HCT116 (cell line): ENCODE results near the gene ACER3. TPM values are rescaled to one million over a fixed set of nuclear protein-coding genes. Genes with fewer than 3 reads are reported as not detected.

Source experiments
- ATAC-seq: fragments of 200-7000 bp; cut with Tn5 transposase; 2 replicates; pipeline ENCODE4 v1.9.1; 2020; ENCODE audit warnings: mild to moderate bottlenecking, moderate library complexity
- Bru-seq: library from RNA; stranded (reverse); fragments of 400-500 nt; gene quantifications from one replicate; lab custom pipeline; 2021; lab: Mats Ljungman, UMichigan
- BruChase-seq, 2 experiments: library from RNA; stranded (reverse); fragments of 400-500 nt; gene quantifications; one replicate each; lab custom pipeline; 2021; lab: Mats Ljungman, UMichigan
- BruUV-seq: library from RNA; stranded (reverse); fragments of 400-500 nt; replicated peaks from 2 replicates; lab custom pipeline; 2021; lab: Mats Ljungman, UMichigan
- CTCF ChIA-PET: fragments of 300-600 bp; sonication (Branson Sonifier 250); formaldehyde crosslinking; loops from one replicate; lab custom pipeline; 2021; ENCODE audit warnings: antibody characterized with exemption; lab: Charles Lee
- POLR2A ChIA-PET: fragments of 300-600, 350-600 bp; sonication (Branson Sonifier 250); formaldehyde crosslinking; loops from one replicate; lab custom pipeline; 2021; ENCODE audit warnings: antibody characterized with exemption; lab: Charles Lee
- RAD21 ChIA-PET, 2 experiments: fragments of 300-600 bp; sonication (Branson Sonifier 250); formaldehyde crosslinking; loops; one replicate each; lab custom pipeline; 2023; ENCODE audit warnings: low total read pairs in 2 of 2; ENCODE audit not compliant: uncharacterized antibody in 2 of 2, unreplicated experiment in 2 of 2, low non-redundant PET in 1 of 2; lab: Charles Lee
- DNase-seq: peaks from one replicate; pipeline ENCODE4 v3.0.0-alpha.2; 2010; ENCODE audit warnings: low read depth, low spot score
- H2AFZ ChIP-seq: fragments of 200-600 bp; shearing (Covaris generic), sonication (generic); 2 replicates; pipeline ENCODE4 v1.6.1; 2017; ENCODE audit warnings: low read depth, mixed run types, mixed read lengths, antibody characterized with exemption, low read length; ENCODE audit not compliant: poor library complexity, severe bottlenecking
- H3K27ac ChIP-seq: 2 replicates; pipeline ENCODE4 v1.5.1; 2012; ENCODE audit warnings: low read depth, low read length
- H3K27me3 ChIP-seq: fragments of 200-600 bp; sonication (generic); 2 replicates; pipeline ENCODE4 v1.6.1; 2016; ENCODE audit warnings: mixed run types, low read length, mixed read lengths; ENCODE audit not compliant: insufficient read depth
- H3K36me3 ChIP-seq, 2 experiments: fragments of 200-500 bp in 1 of 2; fragments of 200-600 bp in 1 of 2; sonication (Bioruptor generic) in 1 of 2; sonication (generic) in 1 of 2; 2 replicates each; pipeline versions ENCODE4 v1.5.1 to v1.6.1; 2014 to 2016; ENCODE audit warnings: low read length in 2 of 2, inconsistent platforms in 1 of 2, mixed read lengths in 1 of 2, mixed run types in 1 of 2; ENCODE audit not compliant: insufficient read depth in 2 of 2, control insufficient read depth in 1 of 2
- H3K4me1 ChIP-seq, 2 experiments: fragments of 200-600 bp in 1 of 2; sonication (generic) in 1 of 2; 2 replicates each; pipeline versions ENCODE4 v1.5.1 to v1.6.1; 2012 to 2017; ENCODE audit warnings: low read length in 2 of 2, inconsistent platforms in 1 of 2, mild to moderate bottlenecking in 1 of 2, mixed read lengths in 1 of 2, mixed run types in 1 of 2, moderate library complexity in 1 of 2; ENCODE audit not compliant: insufficient read depth in 2 of 2, control insufficient read depth in 1 of 2
- H3K4me2 ChIP-seq: fragments of 200-600 bp; sonication (generic); 2 replicates; pipeline ENCODE4 v1.6.1; 2017; ENCODE audit warnings: mixed run types, low read length, mixed read lengths
- H3K4me3 ChIP-seq, 2 experiments: fragments of 200-600 bp in 1 of 2; sonication (generic) in 1 of 2; replicated peaks in 1 of 2; 2 replicates each; pipeline ENCODE4 v1.5.1; 2011 to 2016; ENCODE audit warnings: low read length in 2 of 2, control low read depth in 1 of 2, low read depth in 1 of 2, mild to moderate bottlenecking in 1 of 2, mixed read lengths in 1 of 2, mixed run types in 1 of 2
- H3K79me2 ChIP-seq: fragments of 200-600 bp; sonication (generic); 2 replicates; pipeline ENCODE4 v1.6.1; 2017; ENCODE audit warnings: mild to moderate bottlenecking, mixed run types, low read length, moderate library complexity, mixed read lengths; ENCODE audit not compliant: insufficient read depth
- H3K9ac ChIP-seq: fragments of 200-600 bp; sonication (generic); 2 replicates; pipeline ENCODE4 v1.6.1; 2016; ENCODE audit warnings: low read length, mixed read lengths
- H3K9me2 ChIP-seq: fragments of 200-600 bp; sonication (generic), shearing (Covaris generic); 2 replicates; pipeline ENCODE4 v1.6.1; 2017; ENCODE audit warnings: mixed run types, mild to moderate bottlenecking, moderate library complexity; ENCODE audit not compliant: insufficient read depth
- H3K9me3 ChIP-seq, 2 experiments: fragments of 200-500 bp in 1 of 2; fragments of 200-600 bp in 1 of 2; sonication (Bioruptor generic) in 1 of 2; sonication (generic) in 1 of 2; 2 replicates each; pipeline ENCODE4 v1.6.1; 2014 to 2017; ENCODE audit warnings: low read length in 2 of 2, mixed read lengths in 2 of 2, inconsistent platforms in 1 of 2, low read depth in 1 of 2, mild to moderate bottlenecking in 1 of 2, mixed run types in 1 of 2, moderate library complexity in 1 of 2; ENCODE audit not compliant: control insufficient read depth in 1 of 2, insufficient read depth in 1 of 2
- H4K20me1 ChIP-seq: fragments of 200-600 bp; sonication (generic), shearing (Covaris generic); 2 replicates; pipeline ENCODE4 v1.6.1; 2017; ENCODE audit warnings: mixed run types, mild to moderate bottlenecking, moderate library complexity; ENCODE audit not compliant: insufficient read depth
- ELF1 ChIP-seq: IDR thresholded peaks from 2 replicates; pipeline ENCODE4 v1.6.1; 2012; ENCODE audit warnings: low read depth, borderline replicate concordance
- EZH2 ChIP-seq: fragments of 200-600 bp; sonication (generic); IDR thresholded peaks from 2 replicates; pipeline ENCODE4 v1.6.1; 2017; ENCODE audit warnings: antibody characterized with exemption, mixed run types
- EZH2phosphoT487 ChIP-seq: fragments of 200-600 bp; IDR thresholded peaks from 2 replicates; pipeline ENCODE4 v1.6.1; 2018; ENCODE audit warnings: antibody characterized with exemption, borderline replicate concordance
- FOSL1 ChIP-seq: IDR thresholded peaks from 2 replicates; pipeline ENCODE4 v1.6.1; 2012; ENCODE audit warnings: low read depth
- POLR2A ChIP-seq: IDR thresholded peaks from 2 replicates; pipeline ENCODE4 v1.7.0; 2011; ENCODE audit warnings: borderline replicate concordance; ENCODE audit not compliant: insufficient read depth, insufficient read length; ENCODE audit errors: extremely low read depth
- POLR2AphosphoS5 ChIP-seq: IDR thresholded peaks from 2 replicates; pipeline ENCODE4 v1.6.1; 2011; ENCODE audit warnings: mild to moderate bottlenecking, low read depth, low read length, moderate library complexity
- RAD21 ChIP-seq: IDR thresholded peaks from 2 replicates; pipeline ENCODE4 v1.6.1; 2012; ENCODE audit warnings: low read depth, mild to moderate bottlenecking
- SIN3A ChIP-seq: IDR thresholded peaks from 2 replicates; pipeline ENCODE4 v1.6.1; 2012; ENCODE audit warnings: low read depth
- SP1 ChIP-seq: IDR thresholded peaks from 2 replicates; pipeline ENCODE4 v1.6.1; 2012; ENCODE audit warnings: low read depth
- ZFX ChIP-seq: fragments of 450-650 bp; IDR thresholded peaks from 2 replicates; pipeline ENCODE4 v1.6.1; 2017
- intact Hi-C: fragments of 100-400 bp; cut with micrococcal nuclease; formaldehyde crosslinking; loops from 2 replicates; pipeline ENCODE4 v1.10.0; 2022
- long read RNA-seq: library from polyadenylated mRNA; unstranded; transcript quantifications from one replicate; pipeline ENCODE4 v2.0.0, GENCODE V29; 2021; ENCODE audit not compliant: unreplicated experiment
- polyA plus RNA-seq: library from polyadenylated mRNA; unstranded; fragments of >200 nt; gene quantifications from 2 replicates; pipeline ENCODE4 v1.2.1, GENCODE V29; 2012; ENCODE audit warnings: missing spikeins
- total RNA-seq: library from RNA; stranded (reverse); gene quantifications from one replicate; pipeline ENCODE4 v1.2.1, GENCODE V29; 2021; ENCODE audit not compliant: unreplicated experiment
- TF ChIP-seq, protein P1 (sequence below), 3 experiments: fragments of 200-600 bp in 1 of 3; sonication (generic) in 1 of 3; IDR thresholded peaks in 2 of 3; conservative IDR thresholded peaks in 1 of 3; 2 replicates each; pipeline ENCODE4 v1.5.1; 2012 to 2017; ENCODE audit warnings: low read depth in 2 of 3, low read length in 2 of 3, antibody characterized with exemption in 1 of 3, borderline replicate concordance in 1 of 3, control low read depth in 1 of 3, mild to moderate bottlenecking in 1 of 3, mixed read lengths in 1 of 3, mixed run types in 1 of 3, moderate library complexity in 1 of 3; ENCODE audit not compliant: insufficient read depth in 1 of 3
- TF ChIP-seq, protein P2 (sequence below): IDR thresholded peaks from 2 replicates; pipeline ENCODE4 v1.6.1; 2012

The ACER3 gene
- 19.1 TPM for total RNA-seq
- polyA plus RNA-seq: 7.1 and 8.1 TPM in 2 replicates
- percentile 70 among the genes with signal in this experiment for Bru-seq, nascent RNA
- BruChase-seq, experiment 1, labeled RNA remaining after a 6-hour chase: percentile 70 among the genes with signal in this experiment
- BruChase-seq, experiment 2, labeled RNA remaining after a 2-hour chase: percentile 69 among the genes with signal in this experiment
- long read RNA-seq, full-length matches to known transcripts: 21 of 35 reads
- long read RNA-seq, partial matches to known transcripts: 3 of 35 reads
- long read RNA-seq, other reads (novel, unspliced or antisense): 11 of 35 reads

DNA sequence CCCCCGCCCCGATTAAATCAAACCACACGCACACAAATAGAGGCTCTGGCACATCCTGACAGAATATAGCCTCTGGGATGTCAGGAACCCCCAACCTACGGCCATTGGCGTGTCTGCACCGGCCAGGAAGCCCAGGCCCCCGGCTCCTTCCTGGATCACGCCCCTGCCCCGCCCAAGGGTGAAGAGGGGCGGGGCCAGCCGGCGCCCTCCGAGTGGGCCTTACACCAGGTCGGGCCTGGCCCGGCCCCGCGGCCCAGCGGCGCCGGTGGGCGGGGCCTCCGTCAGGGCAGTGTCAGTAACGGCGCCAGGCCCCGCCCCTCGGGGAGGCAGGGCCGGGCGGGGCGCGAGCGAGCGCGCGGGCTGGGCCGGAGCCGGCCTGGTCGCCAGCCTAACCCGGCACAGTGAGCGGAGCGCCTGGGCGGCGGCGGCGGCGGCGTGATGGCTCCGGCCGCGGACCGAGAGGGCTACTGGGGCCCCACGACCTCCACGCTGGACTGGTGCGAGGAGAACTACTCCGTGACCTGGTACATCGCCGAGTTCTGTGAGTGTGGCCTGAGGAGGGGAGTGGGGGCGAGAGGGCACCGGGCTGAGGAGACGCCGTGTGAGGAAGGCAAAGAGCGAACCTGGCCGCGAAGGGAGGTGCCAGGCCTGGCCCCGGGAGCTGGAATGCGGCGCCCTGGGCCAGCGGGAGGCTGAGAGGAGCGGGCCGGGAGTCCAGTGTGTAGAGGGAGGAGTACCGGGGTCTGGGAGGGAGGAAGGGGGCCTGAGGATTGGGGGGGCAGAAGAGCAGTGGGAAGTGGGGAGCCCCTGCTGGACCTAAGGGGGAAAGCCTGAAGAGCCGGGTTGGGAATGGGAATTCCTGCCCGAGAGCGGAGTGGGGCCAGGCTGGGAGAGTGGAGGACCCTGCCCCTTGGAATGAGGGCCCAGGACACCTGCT is at the start of gene ACER3:
Gene ACER3 (plus strand): TSS at position 380 of the 937 bp plus-strand sequence. CDS start 59 bp downstream, at position 439.
- CTCF ChIA-PET: no interaction called here
- POLR2A ChIA-PET: no interaction called here
- H3K79me2 ChIP-seq: peaks cover 30% of the 10 kb centered on the region
- no peaks in the 10 kb centered on the region for H3K27me3 ChIP-seq
- H3K9ac ChIP-seq: peak within 1 kb of the TSS; percentile 94
- peak within 1 kb of the TSS; percentile 94 for H2AFZ ChIP-seq
- H3K4me1 ChIP-seq: peaks cover 7 to 16% of the 10 kb centered on the region in 2 experiments
- H3K9me3 ChIP-seq: no peaks in the 10 kb centered on the region
- BruUV-seq: no TSS peak
- peak within 1 kb of the TSS; percentile 63 for H3K27ac ChIP-seq
- RAD21 ChIA-PET: no interaction called here
- no peaks in the 10 kb centered on the region for H4K20me1 ChIP-seq
- no peaks in the 10 kb centered on the region for H3K9me2 ChIP-seq
- ATAC-seq: peak; percentile 97
- TF ChIP-seq, protein P1, sequence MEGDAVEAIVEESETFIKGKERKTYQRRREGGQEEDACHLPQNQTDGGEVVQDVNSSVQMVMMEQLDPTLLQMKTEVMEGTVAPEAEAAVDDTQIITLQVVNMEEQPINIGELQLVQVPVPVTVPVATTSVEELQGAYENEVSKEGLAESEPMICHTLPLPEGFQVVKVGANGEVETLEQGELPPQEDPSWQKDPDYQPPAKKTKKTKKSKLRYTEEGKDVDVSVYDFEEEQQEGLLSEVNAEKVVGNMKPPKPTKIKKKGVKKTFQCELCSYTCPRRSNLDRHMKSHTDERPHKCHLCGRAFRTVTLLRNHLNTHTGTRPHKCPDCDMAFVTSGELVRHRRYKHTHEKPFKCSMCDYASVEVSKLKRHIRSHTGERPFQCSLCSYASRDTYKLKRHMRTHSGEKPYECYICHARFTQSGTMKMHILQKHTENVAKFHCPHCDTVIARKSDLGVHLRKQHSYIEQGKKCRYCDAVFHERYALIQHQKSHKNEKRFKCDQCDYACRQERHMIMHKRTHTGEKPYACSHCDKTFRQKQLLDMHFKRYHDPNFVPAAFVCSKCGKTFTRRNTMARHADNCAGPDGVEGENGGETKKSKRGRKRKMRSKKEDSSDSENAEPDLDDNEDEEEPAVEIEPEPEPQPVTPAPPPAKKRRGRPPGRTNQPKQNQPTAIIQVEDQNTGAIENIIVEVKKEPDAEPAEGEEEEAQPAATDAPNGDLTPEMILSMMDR (IDR thresholded peaks at IDR 0.05 in 2 of 3, conservative IDR thresholded peaks at IDR 0.05 in 1 of 3; ENCODE audit: borderline replicate concordance in 1 of 3, insufficient read depth in 1 of 3, low read depth in 2 of 3, low read length in 2 of 3): peak in 1 of 3 experiments; percentile 19; a peak in 2 of 6 replicates
- TF ChIP-seq SIN3A (peak; percentile 66; the same call in 1 of the 2 replicates), EZH2phosphoT487 (no peak), POLR2AphosphoS5 (peak; percentile 85), EZH2 (no peak), RAD21 (peak; percentile 9; the same call in 1 of the 2 replicates), ELF1 (peak; percentile 24; the same call in 1 of the 2 replicates), SP1 (peak; percentile 55), ZFX (peak; percentile 92), FOSL1 (no peak), POLR2A (peak; percentile 64)
- TF ChIP-seq, protein P2, sequence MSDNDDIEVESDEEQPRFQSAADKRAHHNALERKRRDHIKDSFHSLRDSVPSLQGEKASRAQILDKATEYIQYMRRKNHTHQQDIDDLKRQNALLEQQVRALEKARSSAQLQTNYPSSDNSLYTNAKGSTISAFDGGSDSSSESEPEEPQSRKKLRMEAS: peak; percentile 20; the same call in 1 of the 2 replicates
- H3K4me2 ChIP-seq: peak within 1 kb of the TSS; percentile 88
- intact Hi-C loops: loop anchor here (2.0 kb wide), 1 partner anchor 54 kb away; no protein-coding TSS in a partner anchor
- H3K4me3 ChIP-seq: peak within 1 kb of the TSS; percentile 84 to 97
- H3K36me3 ChIP-seq: no peaks in the 10 kb centered on the region
- peak; percentile 76 for DNase-seq
